ENCODE data around the gene FAM193A.
"Not testable (repeated sequence)": the region's sequence is repeated elsewhere in the genome, so short reads cannot be mapped to it uniquely, and the experiment has no call there.

The FAM193A gene

DNA sequence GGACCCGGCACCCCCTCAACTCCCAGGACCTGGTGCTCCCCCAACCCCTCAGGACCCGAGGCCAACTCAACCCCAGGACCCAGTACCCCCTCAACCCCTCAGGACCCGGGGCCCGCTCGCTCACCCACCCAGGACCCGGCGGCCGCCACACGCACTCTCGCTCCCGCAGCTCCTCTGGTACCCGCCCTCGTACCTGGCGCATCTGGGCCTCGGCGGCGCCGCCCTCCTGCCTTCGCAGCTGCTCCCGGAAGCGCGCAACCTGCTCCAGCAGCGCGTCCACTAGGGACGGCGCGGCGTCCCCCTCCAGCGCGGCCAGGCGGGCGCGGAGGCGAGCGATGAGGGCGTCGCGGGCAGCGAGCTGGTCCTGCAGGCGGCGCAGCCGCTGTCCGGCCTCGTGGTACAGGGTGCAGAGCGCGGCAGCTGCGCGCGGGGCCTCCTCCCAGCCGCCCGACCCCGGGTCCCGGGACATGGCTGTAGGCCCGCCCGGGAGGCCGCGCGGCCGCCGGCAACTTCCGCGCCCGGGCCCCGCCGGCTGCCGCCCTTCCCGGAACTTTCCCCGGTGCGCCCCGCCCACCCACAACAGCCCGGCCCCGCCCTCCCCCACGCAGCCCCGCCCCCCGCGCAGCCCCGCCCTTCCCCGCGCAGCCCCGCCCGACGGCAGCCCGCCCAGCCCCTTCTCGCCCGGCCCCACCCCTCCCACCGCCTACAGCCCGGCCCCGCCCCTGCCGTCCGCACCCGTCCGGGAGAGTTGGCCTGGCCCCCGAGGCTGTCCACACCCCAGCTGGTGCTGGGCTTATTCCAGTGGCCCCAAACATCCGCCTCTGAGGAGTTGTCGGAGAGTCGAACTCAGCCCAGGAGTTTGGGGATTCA is 219.6 kb downstream of the FAM193A start, which contains the start of gene TNIP2:
TNIP2 (minus strand) TSS at position 516 of the 870 bp plus-strand sequence; CDS start at position 469, 47 bp downstream.
- DNase-seq, result peak; percentile 65

DNA sequence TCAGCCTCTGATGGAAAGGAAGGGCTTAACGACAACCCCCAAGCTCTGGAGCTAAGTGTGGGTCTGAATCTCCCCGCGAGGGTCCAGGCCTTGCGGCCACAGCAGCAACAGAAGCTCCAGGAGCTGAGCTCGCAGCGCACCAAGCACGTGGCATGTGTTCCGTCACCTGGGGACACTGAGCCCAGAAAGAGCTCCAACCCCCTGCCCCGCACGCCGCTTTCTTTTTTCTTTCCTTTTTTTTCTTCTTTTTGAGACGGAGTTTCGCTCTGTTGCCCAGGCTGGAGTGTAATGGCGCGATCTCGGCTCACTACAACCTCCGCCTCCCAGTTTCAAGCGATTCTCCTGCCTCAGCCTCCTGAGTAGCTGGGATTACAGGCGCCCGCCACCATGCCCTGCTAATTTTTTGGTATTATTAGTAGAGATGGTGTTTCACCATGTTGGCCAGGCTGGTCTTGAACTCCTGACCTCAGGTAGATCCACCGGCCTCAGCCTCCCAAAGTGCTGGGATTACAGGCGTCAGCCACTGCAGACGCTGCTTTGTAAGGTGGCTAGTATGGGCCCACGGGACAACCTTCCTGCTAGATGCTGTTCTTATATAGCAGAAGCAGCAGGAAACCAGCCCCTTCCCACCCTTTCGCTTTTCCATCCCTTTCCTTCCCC is 220.4 kb downstream of the FAM193A start:
- no peak for DNase-seq

DNA sequence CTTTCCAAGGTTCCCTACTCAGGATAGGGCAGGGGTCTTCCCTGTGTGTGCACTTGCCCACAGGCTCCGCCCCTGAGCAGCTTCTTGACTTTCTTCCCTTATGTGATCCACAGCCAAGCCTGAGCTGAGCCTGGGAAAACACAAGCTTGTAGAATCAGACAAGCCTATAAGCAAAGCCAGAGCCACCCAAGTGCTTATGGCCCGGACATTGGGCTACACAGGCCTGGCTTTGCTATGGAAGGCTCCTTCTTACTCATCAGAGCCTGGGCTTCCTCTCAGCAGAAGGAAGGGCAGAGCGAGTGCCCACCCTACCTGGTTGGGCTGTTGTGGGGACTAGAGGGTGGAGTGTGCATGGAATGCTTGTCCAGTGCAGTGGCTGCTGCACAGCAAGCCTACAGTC is 221.0 kb downstream of the FAM193A start:
- DNase-seq, result no peak

DNA sequence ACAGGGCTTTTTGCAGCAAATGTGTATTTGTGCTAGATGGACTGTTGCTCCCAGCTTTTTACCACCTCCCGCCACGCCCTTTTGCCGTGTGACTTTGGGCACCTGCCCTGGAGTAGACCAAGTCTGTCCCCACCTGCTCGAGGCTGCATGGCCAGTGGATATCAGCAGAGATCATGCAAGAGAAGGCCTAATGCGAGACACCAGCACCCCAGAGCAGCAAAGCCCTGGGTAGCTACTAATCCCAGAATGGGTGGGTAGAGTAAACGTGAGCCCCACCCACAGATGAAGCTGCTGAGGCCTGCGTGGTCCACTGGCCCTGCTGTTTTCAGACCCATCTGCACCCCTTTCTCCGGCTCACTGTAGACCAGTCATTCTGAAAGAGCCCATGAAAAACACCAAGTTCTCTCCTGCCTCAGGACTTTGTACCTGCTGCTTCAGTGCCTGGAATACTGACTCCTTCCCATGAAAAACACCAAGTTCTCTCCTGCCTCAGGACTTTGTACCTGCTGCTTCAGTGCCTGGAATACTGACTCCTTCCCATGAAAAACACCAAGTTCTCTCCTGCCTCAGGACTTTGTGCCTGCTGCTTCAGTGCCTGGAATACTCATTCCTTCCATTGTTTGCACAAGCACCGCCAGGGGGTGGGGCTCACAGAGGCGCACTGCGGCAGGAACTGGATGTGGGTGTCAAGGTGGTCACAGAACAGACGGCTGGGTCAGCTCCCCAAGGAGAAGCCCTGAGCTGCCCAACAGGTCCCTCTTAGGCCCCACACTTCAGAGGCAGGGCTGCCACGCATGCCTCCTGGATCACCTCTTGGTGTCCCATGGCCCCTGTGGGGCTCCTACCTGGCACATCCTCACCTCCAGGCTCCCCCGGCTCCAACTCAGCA is 224.8 kb downstream of the FAM193A start:
- no peak for DNase-seq

DNA sequence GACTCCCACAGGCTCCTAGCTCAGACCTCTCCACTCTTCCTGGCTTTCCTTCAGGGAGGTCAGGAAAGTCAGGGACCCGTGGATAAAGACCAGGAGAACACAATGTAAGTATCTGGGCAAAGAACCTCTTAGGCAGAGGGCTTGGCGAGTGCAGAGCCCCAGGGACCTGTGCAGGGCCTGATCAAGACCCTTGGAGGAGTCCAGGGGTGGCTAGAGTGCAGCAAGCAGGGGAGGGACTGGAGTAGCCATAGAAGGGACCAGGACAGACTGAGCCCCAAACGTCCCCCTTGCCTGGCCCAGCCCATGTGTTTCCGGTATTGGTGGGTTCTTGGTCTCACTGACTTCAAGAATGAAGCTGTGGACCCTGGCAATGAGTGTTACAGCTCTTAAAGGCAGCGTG is 225.6 kb downstream of the FAM193A start:
- no peak for DNase-seq

DNA sequence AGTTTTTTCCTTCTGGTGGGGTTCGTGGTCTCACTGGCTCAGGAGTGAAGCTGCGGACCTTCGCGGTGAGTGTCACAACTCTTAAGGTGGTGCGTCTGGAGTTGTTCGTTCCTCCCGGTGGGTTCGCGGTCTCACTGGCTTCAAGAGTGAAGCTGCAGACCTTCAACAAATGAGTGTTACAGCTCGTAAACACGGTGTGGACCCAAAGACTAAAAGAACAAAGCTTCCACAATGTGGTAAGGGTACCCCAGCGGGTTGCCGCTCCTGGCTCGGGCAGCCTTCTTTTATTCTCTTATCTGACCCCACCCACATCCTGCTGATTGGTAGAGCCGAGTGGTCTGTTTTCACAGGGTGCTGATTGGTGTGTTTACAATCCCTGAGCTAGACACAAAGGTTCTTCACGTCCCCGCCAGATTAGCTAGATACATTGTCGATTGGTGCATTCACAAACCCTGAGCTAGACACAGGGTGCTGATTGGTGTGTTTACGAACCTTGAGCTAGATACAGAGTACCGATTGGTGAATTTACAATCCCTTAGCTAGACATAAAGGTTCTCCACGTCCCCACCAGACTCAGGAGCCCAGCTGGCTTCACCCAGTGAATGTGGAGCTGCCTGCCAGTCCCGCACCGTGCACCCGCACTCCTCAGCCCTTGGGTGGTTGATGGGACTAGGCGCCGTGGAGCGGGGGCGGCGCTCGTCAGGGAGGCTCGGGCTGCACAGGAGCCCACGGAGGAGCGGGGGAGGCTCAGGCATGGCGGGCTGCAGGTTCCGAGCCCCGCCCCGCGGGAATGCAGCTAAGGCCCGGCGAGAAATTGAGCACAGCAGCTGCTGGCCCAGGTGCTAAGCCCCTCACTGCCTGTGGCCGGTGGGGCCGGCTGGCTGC is 226.3 kb downstream of the FAM193A start:
- not testable (repeated sequence) for DNase-seq

DNA sequence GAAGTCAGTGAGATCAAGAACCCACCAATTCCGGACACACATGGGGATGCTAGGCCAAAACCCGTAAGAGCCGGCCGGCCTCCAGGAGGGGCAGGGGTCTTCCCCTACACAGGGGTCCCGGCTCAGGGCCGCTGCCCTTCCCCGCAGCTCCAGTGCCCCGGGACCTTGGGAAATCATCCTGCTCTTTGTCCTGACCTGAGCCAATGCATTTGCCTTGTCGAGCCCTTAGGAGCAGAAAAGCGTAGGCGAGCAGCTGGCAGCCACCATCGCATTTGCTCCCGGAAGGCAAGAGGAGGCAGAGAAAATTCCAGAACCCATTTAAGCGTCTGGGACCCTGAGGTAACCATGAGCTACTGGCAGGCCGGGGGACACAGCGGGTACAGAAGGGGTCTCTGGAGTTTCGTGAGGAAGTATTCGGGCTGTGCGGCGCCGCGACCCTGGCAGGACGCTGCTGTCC is 227.1 kb downstream of the FAM193A start:
- no peak for DNase-seq

DNA sequence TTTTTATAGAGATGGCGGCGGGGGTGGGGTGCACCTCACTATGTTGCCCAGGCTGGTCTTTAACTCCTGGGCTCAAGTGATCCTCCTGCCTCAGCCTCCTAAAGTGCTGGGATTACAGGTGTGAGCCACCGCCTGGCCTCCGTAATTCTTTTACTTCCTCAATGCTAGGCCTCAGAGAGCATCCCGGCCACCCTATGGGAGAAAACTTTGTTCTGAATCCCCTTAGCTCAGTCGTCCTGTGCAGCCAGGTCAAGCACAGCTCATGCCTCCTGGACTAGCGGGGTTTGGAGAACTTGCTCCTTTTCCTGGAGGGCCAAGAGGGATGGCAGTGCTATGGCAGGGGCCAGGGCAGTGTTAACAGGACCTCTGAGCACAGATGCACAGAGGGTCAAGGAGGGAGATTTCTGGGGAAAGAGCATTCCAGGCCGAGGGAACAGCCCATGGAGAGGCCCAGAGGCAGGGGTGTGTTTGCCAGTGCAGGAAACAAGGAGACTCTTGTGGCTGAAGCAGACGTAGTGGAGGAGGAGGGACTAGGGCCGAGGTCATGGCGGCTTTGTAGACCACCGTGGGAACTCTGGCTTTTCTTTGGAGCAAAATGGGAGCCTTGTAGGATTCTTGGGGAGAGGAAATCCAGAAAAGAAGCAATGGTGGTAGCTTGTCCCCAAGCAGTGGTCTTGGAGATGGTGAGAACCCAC is 229.5 kb downstream of the FAM193A start:
- DNase-seq, result no peak

DNA sequence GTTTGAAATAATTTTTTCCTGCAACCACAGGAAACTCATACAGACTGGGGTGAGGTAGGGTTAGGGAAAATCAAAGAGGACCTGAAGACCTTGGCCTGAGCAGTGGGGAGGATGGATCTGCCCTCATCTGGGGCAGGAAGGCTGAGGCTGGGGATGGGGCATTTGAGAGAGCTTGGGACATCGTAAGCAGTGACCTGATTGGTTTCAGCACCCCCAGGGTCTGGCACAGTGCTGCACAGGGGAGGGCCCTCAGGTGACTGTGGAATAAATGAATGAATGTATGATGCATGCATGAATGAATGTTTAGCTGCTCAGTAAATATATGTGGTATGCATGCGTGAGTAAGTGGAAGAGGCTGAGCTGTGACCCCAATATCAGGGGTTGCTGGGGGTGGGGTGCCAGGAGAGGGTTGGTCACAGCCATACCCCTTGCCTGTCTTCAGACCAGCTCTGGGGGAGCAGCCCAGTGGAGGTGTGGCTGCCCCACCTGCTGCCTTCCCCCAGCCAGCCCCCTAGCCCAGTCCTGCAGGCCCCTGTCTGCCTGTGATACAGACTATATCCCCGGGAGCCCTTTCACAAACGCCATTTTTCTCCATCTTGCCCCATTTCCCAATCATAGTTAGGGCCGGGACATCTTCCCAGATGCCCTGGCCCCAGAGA is 230.7 kb downstream of the FAM193A start:
- DNase-seq, result no peak

DNA sequence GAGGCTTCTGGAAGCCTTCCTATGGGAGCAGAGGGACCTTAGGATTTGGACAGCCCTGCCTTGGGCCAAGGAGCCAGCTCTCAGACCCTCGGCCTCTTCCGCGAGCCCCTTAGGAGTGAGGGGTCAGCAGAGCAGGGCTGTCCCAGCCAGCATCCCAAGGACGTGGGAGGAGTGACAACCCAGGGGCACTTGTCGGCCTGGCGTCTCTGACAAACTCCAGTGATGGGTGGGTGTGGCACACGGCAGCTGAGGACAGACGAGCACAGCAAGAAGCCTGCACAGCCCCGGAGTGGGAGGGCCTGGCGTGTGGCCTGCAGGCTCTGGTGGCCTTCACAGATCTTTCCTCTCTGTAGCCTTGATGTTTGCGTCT is 231.2 kb downstream of the FAM193A start:
- DNase-seq, result no peak

DNA sequence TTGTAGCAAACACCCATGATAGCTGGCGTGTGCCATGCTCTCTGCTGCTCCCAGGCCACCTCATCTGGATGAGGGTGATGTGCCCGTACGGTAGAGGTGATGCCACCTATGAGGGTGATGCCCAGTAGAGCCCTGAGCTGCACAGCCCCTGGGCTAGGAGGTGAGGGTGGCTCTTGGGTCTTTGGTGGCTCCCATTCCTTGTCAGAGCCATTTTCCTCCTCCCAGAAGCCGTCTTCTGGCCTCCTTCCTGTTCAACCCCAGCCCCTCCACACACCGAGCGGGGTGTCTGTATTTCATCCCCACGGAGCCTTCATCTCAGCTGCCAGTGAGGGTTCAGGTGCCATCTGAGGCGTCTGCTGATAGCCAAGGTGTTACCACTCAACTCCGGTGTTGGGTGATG is 231.7 kb downstream of the FAM193A start:
- DNase-seq, result no peak

DNA sequence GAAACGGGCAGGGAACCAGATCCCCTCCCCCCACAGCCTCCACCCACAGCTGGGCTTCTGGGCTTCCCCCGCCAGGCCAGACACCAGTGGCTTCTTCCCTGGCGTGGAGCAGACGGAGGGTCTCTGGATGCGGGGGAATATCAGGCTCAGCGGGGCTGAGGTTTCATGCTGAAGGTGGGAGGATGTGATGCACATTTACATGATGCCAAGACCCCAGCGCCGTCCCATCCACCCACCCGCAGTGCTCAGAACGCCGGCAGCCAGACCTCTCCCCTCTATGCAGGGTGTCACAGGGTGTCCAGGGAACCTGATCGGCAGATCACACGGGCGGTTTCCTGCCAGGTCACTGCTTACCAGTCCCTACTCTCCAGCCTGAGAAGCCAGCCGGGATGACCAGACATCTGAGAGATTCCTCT is 232.5 kb downstream of the FAM193A start:
- DNase-seq, result no peak

DNA sequence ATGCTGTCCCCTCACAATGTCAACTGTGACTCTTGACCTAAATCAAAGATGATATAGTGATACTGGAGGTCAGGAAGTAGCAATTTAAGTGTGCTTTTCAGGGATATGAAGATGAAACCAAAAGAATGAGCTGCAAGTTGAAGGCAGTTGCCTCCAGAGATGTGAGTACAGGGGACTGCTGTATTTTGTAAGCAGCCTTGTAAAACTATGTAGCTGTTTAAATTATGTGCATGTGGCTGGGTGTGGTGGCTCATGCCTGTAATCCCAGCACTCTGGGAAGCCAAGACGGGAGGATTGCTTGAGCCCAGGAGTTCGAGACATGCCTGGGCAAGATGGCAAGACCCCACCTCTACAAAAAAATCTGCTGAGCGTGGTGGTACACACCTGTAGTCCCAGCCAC is 234.8 kb downstream of the FAM193A start:
- DNase-seq, result no peak

DNA sequence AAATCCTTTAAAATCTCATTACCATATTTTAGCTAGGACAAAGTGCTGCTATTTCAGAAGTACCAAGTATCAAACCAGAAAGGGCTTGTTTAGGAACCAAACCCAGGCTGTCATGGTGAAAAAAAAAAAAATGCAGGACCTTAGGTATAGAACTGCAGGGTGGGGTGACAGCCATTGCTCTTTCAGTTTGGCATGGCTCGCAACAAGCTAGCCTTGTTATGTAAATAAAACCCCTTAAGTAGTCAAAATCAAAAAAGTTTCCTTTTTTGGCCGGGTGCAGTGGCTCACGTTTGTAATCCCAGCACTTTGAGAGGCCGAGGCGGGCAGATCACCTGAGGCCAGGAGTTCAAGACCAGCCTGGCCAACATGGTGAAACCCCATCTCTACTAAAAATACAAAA is 244.2 kb downstream of the FAM193A start:
- DNase-seq, result not testable (repeated sequence)

DNA sequence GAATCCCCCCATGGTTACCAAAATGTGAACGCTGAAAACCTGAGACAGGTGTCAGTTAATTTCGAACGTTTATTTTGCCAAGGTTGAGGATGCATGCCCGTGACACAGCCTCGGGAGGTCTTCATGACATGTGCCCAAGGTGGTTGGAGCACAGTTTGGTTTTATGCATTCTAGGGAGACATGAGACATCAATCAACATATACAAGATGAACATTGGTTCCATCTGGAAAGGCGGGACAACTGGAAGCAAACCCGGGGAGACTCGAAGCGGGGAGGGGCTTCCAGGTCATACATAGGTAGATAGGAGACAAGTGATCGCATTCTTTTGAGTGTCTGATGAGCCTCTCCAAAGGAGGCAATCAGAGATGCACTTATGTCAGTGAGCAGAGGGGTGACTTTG is 245.5 kb downstream of the FAM193A start:
- no peak for DNase-seq

All from NCI-H226 (cell line).